ENCODE results near the gene ATP8B1. TPM values are rescaled to one million over a fixed set of nuclear protein-coding genes. Genes with fewer than 3 reads are reported as not detected.

ATP8B1 gene
- total RNA-seq, 1 experiment from 2014 or later = 1.1 TPM

DNA sequence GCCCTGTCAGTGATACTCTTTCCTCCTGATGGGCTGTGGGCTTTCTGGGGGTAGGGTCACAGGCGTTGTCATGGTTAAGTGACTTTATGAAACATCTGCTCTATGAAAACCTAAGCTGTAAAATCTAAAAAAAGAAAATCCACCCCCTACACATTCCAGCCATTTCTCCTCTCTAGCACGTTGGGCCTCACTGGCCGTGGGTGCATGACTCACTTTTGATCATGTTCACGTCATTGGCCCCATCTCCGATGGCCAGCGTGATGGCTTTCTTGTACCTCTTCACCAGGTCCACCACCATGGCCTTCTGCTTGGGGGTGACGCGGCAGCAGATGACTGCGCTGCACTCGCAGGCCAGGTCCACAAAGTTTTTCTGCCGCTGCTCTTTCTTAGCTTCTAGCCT is 142.2 kb downstream of the ATP8B1 start:
- Histone ChIP-seq H3K56ac (ENCODE audit: insufficient read length, low read depth, low read length) (no peak overlapping the region), H3K18ac (ENCODE audit: insufficient read length, low read depth, low read length) (no peak overlapping the region), H3K4ac (ENCODE audit: low read depth, low read length) (no peak overlapping the region), H3K4me2 (ENCODE audit: insufficient read depth, insufficient read length, low read length) (no peak overlapping the region), H4K8ac (replicated peaks; ENCODE audit: insufficient read length, low read depth, low read length) (no peak overlapping the region), H3K14ac (ENCODE audit: insufficient read depth, low read length) (no peak overlapping the region; the same call in 1 of the 2 replicates), H3K23me2 (ENCODE audit: insufficient read length, low read depth, low read length, poor library complexity, severe bottlenecking) (no peaks in the 10 kb centered on the region), H3K9ac (ENCODE audit: extremely low read depth, insufficient read length, low read length) (no peak overlapping the region), H2BK15ac (ENCODE audit: low read depth, low read length) (no peak overlapping the region), H3K27ac (ENCODE audit: insufficient read length, low read depth, low read length) (no peak overlapping the region), H3K79me1 (ENCODE audit: insufficient read depth, low read depth, low read length, poor library complexity, severe bottlenecking) (no peaks in the 10 kb centered on the region), H3T11ph (ENCODE audit: low read length) (no peak overlapping the region), H3K23ac (ENCODE audit: insufficient read length, low read depth, low read length) (no peak overlapping the region), H2AFZ (ENCODE audit: low read length) (no peak overlapping the region), H3K79me2 (ENCODE audit: insufficient read depth, low read length) (no peaks in the 10 kb centered on the region), H2BK5ac (ENCODE audit: insufficient read length, low read length) (no peak overlapping the region), H4K5ac (ENCODE audit: insufficient read length, low read depth, low read length) (no peak overlapping the region), H3K4me1 (ENCODE audit: insufficient read depth, low read length) (no peaks in the 10 kb centered on the region), H2BK12ac (ENCODE audit: insufficient read length, low read depth, low read length) (no peak overlapping the region), H4K20me1 (ENCODE audit: control insufficient read depth, insufficient read depth, insufficient read length) (no peaks in the 10 kb centered on the region), H3K27me3 (ENCODE audit: insufficient read depth, low read length) (no peaks in the 10 kb centered on the region), H2BK120ac (ENCODE audit: low read depth, low read length, poor library complexity, severe bottlenecking) (no peak overlapping the region), H2AK5ac (ENCODE audit: insufficient read length, low read length) (no peak overlapping the region), H4K91ac (ENCODE audit: insufficient read length, low read depth, low read length) (no peak overlapping the region), H2BK20ac (ENCODE audit: low read depth, low read length, poor library complexity, severe bottlenecking) (no peak overlapping the region), H3K9me3 (ENCODE audit: control insufficient read depth, low read depth, low read length) (peaks cover under 1% of the 10 kb centered on the region)
- Mint-ChIP-seq H3K27me3 (ENCODE audit: low read depth) (no peaks in the 10 kb centered on the region), H3K4me1 (peaks cover 0 to 8% of the 10 kb centered on the region in 2 experiments; a peak in 2 of 4 replicates), H3K36me3 (ENCODE audit: insufficient read depth in 1 of 3, low read depth in 3 of 3) (peaks cover 0 to 5% (median 0%) of the 10 kb centered on the region in 3 experiments; a peak in 3 of 7 replicates), H3K4me3 (no peak overlapping the region), H3K27ac (peak overlapping the region in 1 of 3 experiments; percentile 83; a peak in 2 of 7 replicates), H3K9me3 (no peaks in the 10 kb centered on the region)
- TF ChIP-seq, protein P1, sequence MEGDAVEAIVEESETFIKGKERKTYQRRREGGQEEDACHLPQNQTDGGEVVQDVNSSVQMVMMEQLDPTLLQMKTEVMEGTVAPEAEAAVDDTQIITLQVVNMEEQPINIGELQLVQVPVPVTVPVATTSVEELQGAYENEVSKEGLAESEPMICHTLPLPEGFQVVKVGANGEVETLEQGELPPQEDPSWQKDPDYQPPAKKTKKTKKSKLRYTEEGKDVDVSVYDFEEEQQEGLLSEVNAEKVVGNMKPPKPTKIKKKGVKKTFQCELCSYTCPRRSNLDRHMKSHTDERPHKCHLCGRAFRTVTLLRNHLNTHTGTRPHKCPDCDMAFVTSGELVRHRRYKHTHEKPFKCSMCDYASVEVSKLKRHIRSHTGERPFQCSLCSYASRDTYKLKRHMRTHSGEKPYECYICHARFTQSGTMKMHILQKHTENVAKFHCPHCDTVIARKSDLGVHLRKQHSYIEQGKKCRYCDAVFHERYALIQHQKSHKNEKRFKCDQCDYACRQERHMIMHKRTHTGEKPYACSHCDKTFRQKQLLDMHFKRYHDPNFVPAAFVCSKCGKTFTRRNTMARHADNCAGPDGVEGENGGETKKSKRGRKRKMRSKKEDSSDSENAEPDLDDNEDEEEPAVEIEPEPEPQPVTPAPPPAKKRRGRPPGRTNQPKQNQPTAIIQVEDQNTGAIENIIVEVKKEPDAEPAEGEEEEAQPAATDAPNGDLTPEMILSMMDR (conservative IDR thresholded peaks at IDR 0.05) = no peak
- DNase-seq = peak; percentile 25
- WGBS (ENCODE audit: extremely low coverage, insufficient read length, low lambda C conversion rate) = no CpG with 5 or more reads among the region's 11 CpGs

Data from H9 (cell line).